SK-N-SH (cell line): ENCODE data around the gene ARMH2. TPM values are rescaled to one million over a fixed set of nuclear protein-coding genes. Genes with fewer than 3 reads are reported as not detected.

ENCODE experiments used
- CTCF ChIA-PET: fragments of 300-600, 350-600 bp; formaldehyde crosslinking; extraction: SDS; loops from one replicate; lab custom pipeline; 2021; lab: Yijun Ruan, JAX
- POLR2A ChIA-PET: fragments of 350-600 bp; sonication (Branson Sonifier 250); formaldehyde crosslinking; extraction: SDS; loops from one replicate; lab custom pipeline; 2020; ENCODE audit warnings: antibody characterized with exemption, inconsistent platforms; lab: Yijun Ruan, JAX
- DNase-seq: peaks from one replicate; pipeline ENCODE4 v3.0.0; 2012
- H2AFZ ChIP-seq: fragments of 200-600 bp; sonication (generic); 2 replicates; pipeline ENCODE4 v1.8.1; 2016; ENCODE audit warnings: antibody characterized with exemption, mild to moderate bottlenecking, low read depth
- H3F3A ChIP-seq: fragments of 200-600 bp; sonication (generic); replicated peaks from 2 replicates; pipeline ENCODE3; 2016; ENCODE audit warnings: antibody characterized with exemption, mild to moderate bottlenecking; ENCODE audit not compliant: insufficient read depth
- H3K27ac ChIP-seq, 2 experiments: fragments of 200-500 bp in 1 of 2; fragments of 200-600 bp in 1 of 2; sonication (Bioruptor generic) in 1 of 2; sonication (generic), shearing (Covaris generic) in 1 of 2; 2 replicates each; pipeline versions ENCODE4 v1.5.1 to v1.6.1; 2014 to 2016; ENCODE audit warnings: low read depth in 2 of 2, inconsistent platforms in 1 of 2, low read length in 1 of 2, mild to moderate bottlenecking in 1 of 2, mixed read lengths in 1 of 2
- H3K27me3 ChIP-seq: fragments of 200-600 bp; sonication (generic), shearing (Covaris generic); 2 replicates; pipeline ENCODE4 v1.6.1; 2016; ENCODE audit warnings: mixed run types; ENCODE audit not compliant: insufficient read depth
- H3K36me3 ChIP-seq, 2 experiments: fragments of 200-500 bp in 1 of 2; fragments of 200-600 bp in 1 of 2; sonication (Bioruptor generic) in 1 of 2; sonication (generic) in 1 of 2; replicated peaks in 1 of 2; 2 replicates each; pipeline versions ENCODE3 to v1.5.1; 2014 to 2016; ENCODE audit warnings: low read length in 1 of 2, mild to moderate bottlenecking in 1 of 2; ENCODE audit not compliant: insufficient read depth in 2 of 2, control insufficient read depth in 1 of 2
- H3K4me1 ChIP-seq, 2 experiments: fragments of 200-500 bp in 1 of 2; fragments of 200-600 bp in 1 of 2; sonication (Bioruptor generic) in 1 of 2; sonication (generic), shearing (Covaris generic) in 1 of 2; 2 replicates each; pipeline versions ENCODE4 v1.5.1 to v1.6.1; 2014 to 2016; ENCODE audit warnings: low read depth in 1 of 2, low read length in 1 of 2, mixed run types in 1 of 2; ENCODE audit not compliant: insufficient read depth in 2 of 2, control insufficient read depth in 1 of 2
- H3K4me2 ChIP-seq: fragments of 200-600 bp; sonication (generic), shearing (Covaris generic); 2 replicates; pipeline ENCODE4 v1.6.1; 2017; ENCODE audit warnings: mixed run types
- H3K4me3 ChIP-seq, 2 experiments: fragments of 200-500 bp in 1 of 2; fragments of 200-600 bp in 1 of 2; sonication (Bioruptor generic) in 1 of 2; sonication (generic), shearing (Covaris generic) in 1 of 2; 2 replicates each; pipeline versions ENCODE4 v1.5.1 to v1.8.1; 2014 to 2016; ENCODE audit warnings: low read depth in 2 of 2, inconsistent platforms in 1 of 2, low read length in 1 of 2, mild to moderate bottlenecking in 1 of 2, mixed read lengths in 1 of 2, moderate library complexity in 1 of 2
- H3K79me2 ChIP-seq: fragments of 200-600 bp; sonication (generic); 2 replicates; pipeline ENCODE4 v1.8.1; 2017; ENCODE audit warnings: mild to moderate bottlenecking; ENCODE audit not compliant: insufficient read depth
- H3K9ac ChIP-seq: fragments of 200-600 bp; sonication (generic); 2 replicates; pipeline ENCODE4 v1.6.1; 2017; ENCODE audit warnings: mixed run types
- H3K9me2 ChIP-seq: fragments of 200-600 bp; sonication (generic); 2 replicates; pipeline ENCODE4 v1.6.1; 2017; ENCODE audit warnings: mixed run types
- H3K9me3 ChIP-seq: fragments of 200-600 bp; sonication (generic); 2 replicates; pipeline ENCODE4 v1.6.1; 2017; ENCODE audit warnings: mixed run types, mild to moderate bottlenecking, moderate library complexity
- H4K20me1 ChIP-seq: fragments of 200-600 bp; sonication (generic); 2 replicates; pipeline ENCODE4 v1.6.1; 2017; ENCODE audit warnings: mild to moderate bottlenecking, mixed run types; ENCODE audit not compliant: insufficient read depth
- CHD2 ChIP-seq: fragments of 150-350 bp; IDR thresholded peaks from 2 replicates; pipeline ENCODE4 v1.6.1; 2018; ENCODE audit warnings: low read length; ENCODE audit not compliant: partially characterized antibody
- EP300 ChIP-seq, 2 experiments: IDR thresholded peaks; 2 replicates each; pipeline versions ENCODE4 v1.4.0 to v1.6.1; 2012; ENCODE audit warnings: borderline replicate concordance in 1 of 2, low read depth in 1 of 2, low read length in 1 of 2
- FOSL2 ChIP-seq: IDR thresholded peaks from 2 replicates; pipeline ENCODE4 v1.4.0; 2012; ENCODE audit warnings: low read depth, mild to moderate bottlenecking, moderate library complexity, borderline replicate concordance
- FOXM1 ChIP-seq: IDR thresholded peaks from 2 replicates; pipeline ENCODE4 v1.4.0; 2012; ENCODE audit warnings: low read depth, mild to moderate bottlenecking
- GATA2 ChIP-seq: sonication (generic); formaldehyde crosslinking; IDR thresholded peaks from 2 replicates; pipeline ENCODE4 v1.5.0; 2020; ENCODE audit warnings: mild to moderate bottlenecking, missing genetic modification reagents
- MEF2A ChIP-seq: IDR thresholded peaks from 2 replicates; pipeline ENCODE4 v1.4.0; 2012; ENCODE audit warnings: low read depth, borderline replicate concordance
- NFIC ChIP-seq: IDR thresholded peaks from 2 replicates; pipeline ENCODE4 v1.4.0; 2012; ENCODE audit warnings: borderline replicate concordance
- POLR2AphosphoS5 ChIP-seq: IDR thresholded peaks from 2 replicates; pipeline ENCODE4 v1.6.1; 2012; ENCODE audit warnings: low read depth, low read length
- RCOR1 ChIP-seq: fragments of 150-350 bp; IDR thresholded peaks from 2 replicates; pipeline ENCODE4 v1.6.1; 2017; ENCODE audit warnings: antibody characterized with exemption, low read length
- RFX5 ChIP-seq: IDR thresholded peaks from 2 replicates; pipeline ENCODE4 v1.6.1; 2012; ENCODE audit warnings: mild to moderate bottlenecking, improper control_type of control experiment, low read length
- RXRA ChIP-seq: IDR thresholded peaks from 2 replicates; pipeline ENCODE4 v1.4.0; 2012; ENCODE audit warnings: low read depth, mild to moderate bottlenecking, borderline replicate concordance
- SMC3 ChIP-seq: IDR thresholded peaks from 2 replicates; pipeline ENCODE4 v1.6.1; 2012; ENCODE audit warnings: low read depth, low read length, improper control_type of control experiment
- TAF1 ChIP-seq: IDR thresholded peaks from 2 replicates; pipeline ENCODE4 v1.6.1; 2012; ENCODE audit warnings: low read depth, mild to moderate bottlenecking, low read length, moderate library complexity, borderline replicate concordance
- TEAD4 ChIP-seq: IDR thresholded peaks from 2 replicates; pipeline ENCODE4 v1.4.0; 2012; ENCODE audit warnings: mild to moderate bottlenecking, borderline replicate concordance; ENCODE audit not compliant: insufficient read depth
- YY1 ChIP-seq: IDR thresholded peaks from 2 replicates; pipeline ENCODE4 v1.4.0; 2012; ENCODE audit warnings: low read depth, mild to moderate bottlenecking
- WGBS: methylation state at CpG from one replicate; pipeline ENCODE4 v1.1.6; 2017; ENCODE audit warnings: low lambda C conversion rate; 5-methylcytosine and 5-hydroxymethylcytosine counted together
- polyA plus RNA-seq, 3 experiments: library from polyadenylated mRNA; depleted of rRNA; stranded (reverse); fragments of >200 nt; gene quantifications; 2 replicates each; pipeline ENCODE4 v1.2.3, GENCODE V29; 2012
- TF ChIP-seq, protein P1 (sequence below): fragments of 200-600 bp; sonication (generic); IDR thresholded peaks from 2 replicates; pipeline ENCODE4 v1.6.1; 2017; ENCODE audit warnings: antibody characterized with exemption, mild to moderate bottlenecking, moderate library complexity
- TF ChIP-seq, protein P2 (sequence below): IDR thresholded peaks from 2 replicates; pipeline ENCODE4 v1.4.0; 2012; ENCODE audit warnings: low read depth
- TF ChIP-seq, protein P3 (sequence below): IDR thresholded peaks from 2 replicates; pipeline ENCODE4; 2012
- TF ChIP-seq, protein P4 (sequence below): fragments of 150-350 bp; IDR thresholded peaks from 2 replicates; pipeline ENCODE4 v1.6.1; 2016; ENCODE audit warnings: mild to moderate bottlenecking, low read depth, low read length
- TF ChIP-seq, protein P5 (sequence below): fragments of 150-350 bp; IDR thresholded peaks from 2 replicates; pipeline ENCODE4 v1.6.1; 2017; ENCODE audit warnings: antibody characterized with exemption, low read length, low read depth, borderline replicate concordance

The ARMH2 gene
- polyA plus RNA-seq, 1 of the 3 experiments (the other 2 are of a cell fraction), result not detected

DNA sequence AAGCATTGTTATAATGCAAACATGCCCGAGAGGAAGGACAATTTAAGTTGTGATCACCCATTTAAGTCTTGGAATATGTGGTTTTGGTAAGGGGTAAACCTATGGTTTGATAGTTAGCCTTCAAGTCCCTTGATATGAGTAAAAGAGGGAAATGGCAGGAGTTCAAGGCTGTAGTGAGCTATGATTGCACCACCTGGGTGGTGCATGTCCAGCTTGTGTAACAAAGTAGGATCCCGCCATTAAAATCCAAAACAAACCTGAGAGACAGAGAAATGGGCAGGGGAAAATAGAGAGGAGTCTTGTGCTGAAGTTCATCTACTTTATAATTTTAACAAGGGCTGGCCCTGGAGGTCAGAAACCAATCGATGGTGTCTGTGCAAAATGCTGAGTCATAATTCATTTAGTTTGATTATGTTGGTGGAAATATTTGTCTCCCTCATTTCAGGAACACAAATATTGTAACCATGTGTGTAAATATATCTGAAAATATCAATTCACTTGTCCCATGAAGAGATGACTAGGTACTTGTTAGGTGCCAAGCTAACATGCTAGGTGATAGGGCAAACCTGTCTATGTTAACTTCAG, 23.2 kb upstream of the ARMH2 start:
- Histone ChIP-seq H2AFZ (no peak overlapping the region), H3K4me2 (no peak overlapping the region), H3K27me3 (no peaks in the 10 kb centered on the region), H3F3A (no peaks in the 10 kb centered on the region), H3K9ac (no peak overlapping the region), H3K4me1 (no peaks in the 10 kb centered on the region; a peak in 1 of 4 replicates), H3K79me2 (no peaks in the 10 kb centered on the region), H4K20me1 (no peaks in the 10 kb centered on the region), H3K9me2 (no peaks in the 10 kb centered on the region), H3K9me3 (no peaks in the 10 kb centered on the region), H3K36me3 (no peaks in the 10 kb centered on the region), H3K27ac (no peak overlapping the region), H3K4me3 (no peak overlapping the region)
- POLR2A ChIA-PET, result no interaction called here
- CTCF ChIA-PET, result interaction anchor here (0.6 to 1.5 kb wide), 2 partner anchors 30 to 34 kb away, joined by 3 to 5 read pairs; no protein-coding TSS in a partner anchor
- DNase-seq, result no peak
- 92% methylated on average over 3 of the region's 3 CpGs for WGBS
- TF ChIP-seq FOXM1 (no peak), NFIC (no peak), CHD2 (no peak), POLR2AphosphoS5 (no peak), YY1 (no peak), TEAD4 (no peak)
- TF ChIP-seq, protein P1, sequence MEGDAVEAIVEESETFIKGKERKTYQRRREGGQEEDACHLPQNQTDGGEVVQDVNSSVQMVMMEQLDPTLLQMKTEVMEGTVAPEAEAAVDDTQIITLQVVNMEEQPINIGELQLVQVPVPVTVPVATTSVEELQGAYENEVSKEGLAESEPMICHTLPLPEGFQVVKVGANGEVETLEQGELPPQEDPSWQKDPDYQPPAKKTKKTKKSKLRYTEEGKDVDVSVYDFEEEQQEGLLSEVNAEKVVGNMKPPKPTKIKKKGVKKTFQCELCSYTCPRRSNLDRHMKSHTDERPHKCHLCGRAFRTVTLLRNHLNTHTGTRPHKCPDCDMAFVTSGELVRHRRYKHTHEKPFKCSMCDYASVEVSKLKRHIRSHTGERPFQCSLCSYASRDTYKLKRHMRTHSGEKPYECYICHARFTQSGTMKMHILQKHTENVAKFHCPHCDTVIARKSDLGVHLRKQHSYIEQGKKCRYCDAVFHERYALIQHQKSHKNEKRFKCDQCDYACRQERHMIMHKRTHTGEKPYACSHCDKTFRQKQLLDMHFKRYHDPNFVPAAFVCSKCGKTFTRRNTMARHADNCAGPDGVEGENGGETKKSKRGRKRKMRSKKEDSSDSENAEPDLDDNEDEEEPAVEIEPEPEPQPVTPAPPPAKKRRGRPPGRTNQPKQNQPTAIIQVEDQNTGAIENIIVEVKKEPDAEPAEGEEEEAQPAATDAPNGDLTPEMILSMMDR, result no peak
- TF ChIP-seq, protein P2, sequence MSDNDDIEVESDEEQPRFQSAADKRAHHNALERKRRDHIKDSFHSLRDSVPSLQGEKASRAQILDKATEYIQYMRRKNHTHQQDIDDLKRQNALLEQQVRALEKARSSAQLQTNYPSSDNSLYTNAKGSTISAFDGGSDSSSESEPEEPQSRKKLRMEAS, result no peak
- TF ChIP-seq, protein P3, sequence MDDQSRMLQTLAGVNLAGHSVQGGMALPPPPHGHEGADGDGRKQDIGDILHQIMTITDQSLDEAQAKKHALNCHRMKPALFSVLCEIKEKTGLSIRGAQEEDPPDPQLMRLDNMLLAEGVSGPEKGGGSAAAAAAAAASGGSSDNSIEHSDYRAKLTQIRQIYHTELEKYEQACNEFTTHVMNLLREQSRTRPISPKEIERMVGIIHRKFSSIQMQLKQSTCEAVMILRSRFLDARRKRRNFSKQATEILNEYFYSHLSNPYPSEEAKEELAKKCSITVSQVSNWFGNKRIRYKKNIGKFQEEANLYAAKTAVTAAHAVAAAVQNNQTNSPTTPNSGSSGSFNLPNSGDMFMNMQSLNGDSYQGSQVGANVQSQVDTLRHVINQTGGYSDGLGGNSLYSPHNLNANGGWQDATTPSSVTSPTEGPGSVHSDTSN, result no peak
- TF ChIP-seq, protein P4, sequence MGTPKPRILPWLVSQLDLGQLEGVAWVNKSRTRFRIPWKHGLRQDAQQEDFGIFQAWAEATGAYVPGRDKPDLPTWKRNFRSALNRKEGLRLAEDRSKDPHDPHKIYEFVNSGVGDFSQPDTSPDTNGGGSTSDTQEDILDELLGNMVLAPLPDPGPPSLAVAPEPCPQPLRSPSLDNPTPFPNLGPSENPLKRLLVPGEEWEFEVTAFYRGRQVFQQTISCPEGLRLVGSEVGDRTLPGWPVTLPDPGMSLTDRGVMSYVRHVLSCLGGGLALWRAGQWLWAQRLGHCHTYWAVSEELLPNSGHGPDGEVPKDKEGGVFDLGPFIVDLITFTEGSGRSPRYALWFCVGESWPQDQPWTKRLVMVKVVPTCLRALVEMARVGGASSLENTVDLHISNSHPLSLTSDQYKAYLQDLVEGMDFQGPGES, result no peak
- TF ChIP-seq, protein P5, sequence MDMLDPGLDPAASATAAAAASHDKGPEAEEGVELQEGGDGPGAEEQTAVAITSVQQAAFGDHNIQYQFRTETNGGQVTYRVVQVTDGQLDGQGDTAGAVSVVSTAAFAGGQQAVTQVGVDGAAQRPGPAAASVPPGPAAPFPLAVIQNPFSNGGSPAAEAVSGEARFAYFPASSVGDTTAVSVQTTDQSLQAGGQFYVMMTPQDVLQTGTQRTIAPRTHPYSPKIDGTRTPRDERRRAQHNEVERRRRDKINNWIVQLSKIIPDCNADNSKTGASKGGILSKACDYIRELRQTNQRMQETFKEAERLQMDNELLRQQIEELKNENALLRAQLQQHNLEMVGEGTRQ, result no peak

DNA sequence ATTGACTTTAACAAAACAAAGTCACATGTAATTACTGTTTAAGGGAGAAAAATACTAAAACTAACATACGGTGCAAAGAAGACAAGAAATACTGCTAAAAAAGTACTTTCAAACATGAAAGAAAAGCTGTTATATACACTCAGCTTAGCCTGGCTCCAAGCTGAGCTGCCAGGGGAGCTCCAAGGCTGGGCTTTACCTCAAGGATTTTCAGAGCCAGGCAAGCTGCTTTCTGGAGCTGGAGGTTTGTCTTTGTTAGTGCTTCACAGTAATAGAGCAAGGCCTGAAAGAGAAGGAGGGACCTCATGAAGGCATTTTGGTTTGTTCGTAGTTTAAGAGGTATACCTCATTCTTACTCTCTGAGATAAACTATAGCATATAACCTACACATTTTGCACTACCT, 19.6 kb upstream of the ARMH2 start:
- Histone ChIP-seq H3K36me3 (no peaks in the 10 kb centered on the region), H3K9me2 (no peaks in the 10 kb centered on the region), H2AFZ (no peak overlapping the region), H3K9ac (no peak overlapping the region), H4K20me1 (no peaks in the 10 kb centered on the region), H3K4me1 (no peaks in the 10 kb centered on the region), H3K27ac (no peak overlapping the region), H3K4me3 (no peak overlapping the region), H3F3A (no peaks in the 10 kb centered on the region), H3K79me2 (no peaks in the 10 kb centered on the region), H3K4me2 (no peak overlapping the region), H3K27me3 (no peaks in the 10 kb centered on the region), H3K9me3 (no peaks in the 10 kb centered on the region)
- DNase-seq, result no peak
- ChIA-PET POLR2A (no interaction called here), CTCF (no interaction called here)
- 93% methylated on average over 2 of the region's 2 CpGs for WGBS
- TF ChIP-seq GATA2 (no peak), NFIC (no peak), RCOR1 (no peak), TAF1 (no peak), FOSL2 (no peak), CHD2 (no peak), RFX5 (no peak), MEF2A (no peak), RXRA (no peak), EP300 (IDR thresholded peaks at IDR 0.05; ENCODE audit: borderline replicate concordance in 1 of 2, low read depth in 1 of 2, low read length in 1 of 2) (no peak), YY1 (no peak), SMC3 (no peak)
- TF ChIP-seq, protein P1, result no peak
